COLO668 (cell line): Measurements from ENCODE around the gene WDR17.

Experiments used
- DNase-seq: peaks from one replicate; lab custom pipeline; 2025; ENCODE audit not compliant: unreplicated experiment; lab: John Stamatoyannopoulos, UW

WDR17 gene

GRCh38 chr4:176090115-176090514 lies 24.5 kb downstream of the WDR17 start:
- DNase-seq, result no peak

DNA sequence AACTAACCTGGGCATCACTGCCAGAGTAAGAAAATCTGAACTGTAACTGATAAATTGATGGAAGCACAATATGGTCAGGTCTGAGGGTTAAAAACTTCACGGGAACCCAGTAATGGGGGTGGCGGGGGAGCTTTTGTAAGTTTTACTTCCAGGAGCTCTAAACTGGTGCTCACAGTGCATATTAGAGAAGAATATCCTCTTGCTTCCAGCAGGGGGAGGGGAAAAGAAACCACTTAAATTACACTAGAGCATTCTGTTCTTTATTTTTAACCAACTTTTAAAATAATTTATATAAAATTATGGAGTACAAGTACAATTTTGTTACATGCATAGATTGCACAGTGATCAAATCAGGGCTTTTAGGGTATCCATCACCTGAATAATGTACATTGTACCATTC lies 33.7 kb downstream of the WDR17 start:
- DNase-seq, result no peak

DNA sequence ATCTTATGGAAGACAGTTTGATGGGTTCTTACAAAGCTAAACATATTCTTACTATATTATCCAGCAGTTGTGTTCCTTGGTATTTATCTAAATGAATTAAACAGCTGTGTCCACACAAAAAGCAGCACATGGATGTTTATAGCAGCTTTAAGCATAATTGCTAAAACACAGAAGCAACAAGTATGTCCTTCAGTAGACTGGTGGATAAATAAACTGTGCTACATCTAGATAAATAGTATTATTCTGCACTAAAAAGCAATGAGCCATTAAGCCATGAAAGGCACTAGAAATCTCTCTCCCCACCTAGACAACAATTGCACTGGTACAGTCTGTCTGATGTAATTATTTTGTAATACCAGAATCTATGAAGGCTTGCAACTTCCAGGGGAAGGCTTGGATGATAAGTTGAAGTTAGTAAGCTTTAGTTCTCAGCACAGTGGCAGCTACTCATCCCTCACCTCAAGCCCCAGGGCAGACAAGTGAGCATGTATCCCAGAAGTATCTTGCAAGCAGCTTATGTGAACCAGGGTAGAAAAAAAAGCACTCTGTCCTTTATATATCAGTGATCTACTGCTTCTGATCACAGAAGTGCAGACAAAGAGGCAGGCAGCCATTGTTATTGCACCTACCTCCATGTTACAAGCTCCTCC lies 36.9 kb downstream of the WDR17 start:
- no peak for DNase-seq

GRCh38 chr4:176107695-176108094 lies 42.1 kb downstream of the WDR17 start:
- DNase-seq, result no peak

- peak; percentile 10 for DNase-seq
Measured at GRCh38 chr4:176123710-176124407, 58.2 kb downstream of the WDR17 start.

- DNase-seq, result no peak
Measured at GRCh38 chr4:176125063-176125462, 59.4 kb downstream of the WDR17 start.

DNA sequence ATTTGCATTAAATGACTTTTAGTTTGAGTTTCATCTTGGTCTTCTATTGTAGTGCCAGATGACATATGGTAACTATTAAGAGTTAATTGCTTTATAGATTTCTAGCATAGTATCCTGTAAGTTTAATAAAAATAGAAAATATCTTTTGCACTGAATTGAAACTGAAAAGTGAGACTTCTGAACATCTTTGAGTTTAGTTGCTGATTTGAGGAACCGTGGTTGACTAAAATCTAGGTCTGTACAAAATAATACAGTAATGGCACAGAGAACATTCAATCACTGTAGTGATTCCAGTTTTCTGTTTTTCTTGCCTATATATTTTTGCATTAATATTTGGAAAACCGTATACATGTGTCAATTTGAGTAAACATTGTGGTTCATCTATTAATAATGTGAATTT lies 69.0 kb downstream of the WDR17 start:
- DNase-seq, result no peak

DNA sequence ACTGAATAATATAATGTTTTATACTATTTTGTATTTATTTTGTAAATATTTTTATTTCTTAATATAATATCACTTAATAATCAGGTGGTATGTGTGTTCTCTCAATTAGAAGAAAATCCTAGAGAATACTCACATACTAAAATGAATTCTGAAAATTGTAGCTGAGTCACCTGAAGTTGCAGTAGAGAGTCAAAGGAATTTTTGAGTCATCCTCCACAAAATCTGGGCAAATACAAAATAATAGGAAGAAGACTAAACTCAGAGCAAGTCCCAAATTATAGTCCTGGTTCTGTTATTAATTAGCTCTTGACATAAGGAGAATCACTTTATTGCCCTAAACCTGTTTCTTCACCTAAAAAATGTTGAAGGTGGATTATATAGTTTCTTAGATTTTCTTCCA lies 72.0 kb downstream of the WDR17 start:
- DNase-seq, result no peak

- DNase-seq, result no peak
Measured at GRCh38 chr4:176139518-176139917, 73.9 kb downstream of the WDR17 start.

- DNase-seq, result no peak
Measured at GRCh38 chr4:176142253-176142652, 76.6 kb downstream of the WDR17 start.

DNA sequence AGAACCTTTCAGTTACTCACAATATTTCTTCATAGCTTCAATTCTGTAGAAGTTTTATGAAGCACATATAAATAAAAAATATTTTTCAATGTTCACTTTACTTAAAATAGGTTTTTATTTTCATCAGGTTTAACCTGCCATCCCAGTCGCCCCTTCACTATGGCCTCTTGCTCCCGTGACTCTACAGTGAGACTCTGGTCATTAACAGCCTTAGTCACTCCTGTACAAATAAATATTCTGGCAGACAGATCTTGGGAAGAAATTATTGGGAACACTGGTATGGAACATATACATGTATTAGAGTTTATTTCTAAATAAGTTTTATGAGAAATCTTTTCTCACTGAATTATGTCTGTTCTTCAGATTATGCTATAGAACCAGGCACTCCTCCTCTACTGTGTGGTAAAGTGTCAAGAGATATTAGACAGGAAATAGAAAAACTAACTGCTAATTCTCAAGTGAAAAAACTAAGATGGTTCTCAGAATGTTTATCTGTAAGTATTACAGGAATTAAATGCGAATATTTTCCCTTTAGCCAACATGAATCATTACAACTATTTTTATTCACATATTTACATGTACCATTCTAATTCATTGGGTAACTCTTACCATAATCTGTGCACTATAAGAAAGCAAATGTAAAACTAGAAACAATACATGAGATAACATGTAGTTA lies 84.2 kb downstream of the WDR17 start:
- no peak for DNase-seq

DNA sequence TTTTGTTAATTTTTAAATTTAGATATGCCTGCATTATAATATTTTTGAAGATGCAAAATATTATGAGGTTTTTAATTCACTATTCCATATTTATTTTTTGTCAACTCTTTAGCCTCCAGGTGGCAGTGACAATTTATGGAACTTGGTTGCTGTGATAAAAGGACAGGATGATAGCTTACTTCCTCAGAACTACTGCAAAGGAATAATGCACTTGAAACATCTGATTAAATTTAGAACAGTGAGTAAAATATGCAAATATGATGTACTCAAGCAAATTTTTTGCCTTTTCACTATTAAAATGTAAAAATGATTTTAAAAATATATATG lies 84.7 kb downstream of the WDR17 start:
- DNase-seq, result no peak

DNA sequence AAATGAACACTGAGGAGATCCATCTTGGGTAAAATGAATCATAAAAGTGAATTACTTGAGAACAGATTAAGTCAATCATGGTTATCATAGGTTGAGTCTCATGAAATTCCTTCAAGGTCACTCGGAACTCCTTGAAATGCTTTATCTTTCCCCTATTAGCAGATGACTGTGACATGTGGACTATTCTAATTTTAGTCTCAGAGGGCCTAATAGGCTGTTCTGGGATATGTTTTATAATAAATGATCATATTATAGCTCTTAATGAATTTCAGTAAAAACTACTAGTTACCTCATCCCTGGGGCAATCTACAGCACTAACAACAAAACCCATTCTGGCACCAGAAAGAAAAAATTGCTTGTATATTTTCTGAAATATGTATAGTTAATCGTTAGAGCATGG lies 85.1 kb downstream of the WDR17 start:
- DNase-seq, result no peak

DNA sequence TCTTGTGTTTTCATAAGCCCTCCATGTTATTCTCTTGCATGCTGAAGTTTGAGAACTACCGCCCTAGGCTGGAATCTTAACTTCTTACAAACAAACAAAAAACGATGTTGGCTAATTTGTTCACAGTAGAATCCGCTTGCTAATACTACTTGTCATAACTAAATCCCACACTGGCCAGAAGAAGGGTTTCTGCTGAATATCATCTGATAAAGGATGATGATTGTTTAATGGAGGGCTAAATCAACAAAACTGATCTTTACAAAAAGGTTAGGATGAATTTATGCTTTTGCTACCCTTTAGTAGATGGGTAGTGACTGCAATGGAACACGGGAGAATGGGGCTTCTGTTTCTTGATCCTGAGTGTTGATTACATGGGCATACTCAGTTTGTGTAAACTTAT lies 87.5 kb downstream of the WDR17 start:
- DNase-seq, result no peak

- DNase-seq, result no peak
Measured at GRCh38 chr4:176156656-176157055, 91.0 kb downstream of the WDR17 start.

DNA sequence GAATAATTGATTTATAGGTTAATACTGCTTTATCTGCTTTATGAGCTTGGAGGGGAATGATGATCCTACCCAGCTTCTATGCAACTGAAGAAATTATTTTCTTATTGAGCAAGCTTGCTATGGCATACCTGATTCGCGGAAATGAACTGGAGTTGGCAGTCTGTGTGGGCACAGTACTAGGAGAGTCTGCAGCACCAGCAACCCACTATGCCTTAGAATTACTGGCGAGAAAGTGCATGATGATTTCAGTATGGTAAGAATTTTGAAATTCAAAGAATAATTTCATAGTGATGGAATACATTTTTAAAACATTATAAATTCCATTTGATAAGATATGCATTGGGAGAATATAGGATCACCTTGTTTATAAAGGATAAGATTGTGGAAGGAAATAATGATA lies 97.4 kb downstream of the WDR17 start:
- DNase-seq, result no peak

DNA sequence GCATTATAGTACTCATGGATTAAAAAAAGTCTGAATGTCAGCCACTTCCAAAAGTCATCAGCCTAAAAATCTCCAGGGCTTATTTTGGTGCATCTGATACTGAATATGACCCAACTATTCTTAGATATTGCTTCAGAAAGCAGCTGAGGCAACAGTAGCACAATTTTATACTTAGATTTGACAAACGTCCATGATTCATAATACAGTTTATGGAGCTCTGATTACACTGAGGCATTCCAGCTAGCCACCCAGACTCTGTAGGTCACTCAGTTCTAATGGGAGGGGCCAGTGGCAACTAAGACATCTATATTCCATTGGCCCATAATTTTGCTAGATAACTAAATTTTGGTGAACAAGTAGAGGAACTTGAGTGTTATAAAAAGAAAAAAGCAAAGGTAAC lies 119.4 kb downstream of the WDR17 start:
- DNase-seq, result no peak

- DNase-seq, result no peak
Measured at GRCh38 chr4:176186067-176186466, 120.4 kb downstream of the WDR17 start.

GRCh38 chr4:176186671-176187395 lies 121.2 kb downstream of the WDR17 start:
- DNase-seq, result no peak

DNA sequence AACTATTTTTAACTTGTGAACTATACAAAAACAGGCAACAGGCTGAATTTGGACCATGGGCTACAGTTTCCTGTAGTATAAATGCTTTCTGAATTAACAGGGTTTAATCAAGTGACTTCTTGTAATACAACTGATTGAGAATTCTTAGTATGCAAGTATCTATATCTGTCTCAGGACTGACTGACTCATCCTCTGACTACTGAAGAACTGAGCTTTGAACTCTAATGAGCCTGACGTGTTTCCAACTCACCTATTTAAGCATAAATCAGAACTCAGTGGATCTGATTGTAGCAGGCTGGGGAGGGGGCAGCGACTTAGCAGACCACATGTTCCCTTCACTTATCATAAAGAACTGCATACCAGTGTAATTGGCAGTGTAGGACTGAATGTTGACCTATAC lies 122.0 kb downstream of the WDR17 start:
- DNase-seq, result no peak

DNA sequence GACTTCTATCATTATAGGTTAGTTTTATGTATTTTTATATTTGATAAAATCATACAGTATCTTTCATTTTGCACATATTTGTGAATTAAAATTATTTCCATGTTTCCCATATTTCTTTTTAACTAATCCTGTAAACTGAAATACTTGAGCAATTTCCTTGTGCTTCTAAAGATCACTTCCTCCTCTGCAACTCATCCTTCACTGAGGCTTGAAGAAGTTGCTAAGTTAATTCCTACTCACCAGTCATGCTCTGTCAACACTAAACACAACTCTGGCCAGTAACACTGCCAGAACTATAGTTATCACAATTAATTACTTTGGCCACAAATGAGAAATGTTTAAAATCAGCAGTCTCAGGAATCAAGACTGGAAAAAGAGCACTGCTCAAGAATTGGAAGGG lies 123.0 kb downstream of the WDR17 start:
- DNase-seq, result no peak
